SJCRH30 (cell line): Measurements from ENCODE around the gene TOP3A. TPM values are rescaled to one million over a fixed set of nuclear protein-coding genes. Genes with fewer than 3 reads are reported as not detected.
A peak's percentile ranks its signal among the peaks of the same experiment; 100 is the strongest.

Experiments used
- DNase-seq, 2 experiments: peaks; one replicate each; pipeline ENCODE4 v3.0.0-alpha.2; 2015 to 2020
- H3K27ac ChIP-seq: fragments of 250-450 bp; sonication (Bioruptor Pico); 2 replicates; pipeline ENCODE4 v1.5.1; 2020; ENCODE audit warnings: mild to moderate bottlenecking, moderate library complexity
- H3K27me3 ChIP-seq: fragments of 250-450 bp; sonication (Bioruptor Pico); 2 replicates; pipeline ENCODE4 v1.5.1; 2020; ENCODE audit warnings: mild to moderate bottlenecking, moderate library complexity
- H3K36me3 ChIP-seq: fragments of 250-450 bp; sonication (Bioruptor Pico); 2 replicates; pipeline ENCODE4 v1.5.1; 2020; ENCODE audit warnings: mild to moderate bottlenecking, moderate library complexity
- H3K4me1 ChIP-seq: fragments of 250-450 bp; sonication (Bioruptor Pico); 2 replicates; pipeline ENCODE4 v1.5.1; 2020; ENCODE audit warnings: mild to moderate bottlenecking, moderate library complexity
- H3K4me3 ChIP-seq: fragments of 250-450 bp; sonication (Bioruptor Pico); 2 replicates; pipeline ENCODE4 v1.5.1; 2020; ENCODE audit warnings: mild to moderate bottlenecking, moderate library complexity
- H3K9me3 ChIP-seq: fragments of 250-450 bp; sonication (Bioruptor Pico); replicated peaks from 2 replicates; pipeline ENCODE4 v1.5.1; 2020; ENCODE audit warnings: mild to moderate bottlenecking, moderate library complexity
- total RNA-seq: library from RNA; depleted of rRNA; stranded (reverse); fragments of >200 nt; shearing (Covaris generic); gene quantifications from 2 replicates; pipeline ENCODE4 v1.2.3, GENCODE V29; 2014

TOP3A gene
- total RNA-seq, 1 experiment from 2014 or later, result 236 TPM

- no peak for DNase-seq
- no peaks in the 10 kb centered on the region for H3K4me1 ChIP-seq
- no peaks in the 10 kb centered on the region for H3K9me3 ChIP-seq
- no peaks in the 10 kb centered on the region for H3K27me3 ChIP-seq
- no peak overlapping the region for H3K27ac ChIP-seq
- H3K4me3 ChIP-seq, result no peak overlapping the region
- H3K36me3 ChIP-seq, result peaks cover 96% of the 10 kb centered on the region
Observed at GRCh38 chr17:18277076-18277475, 37.7 kb downstream of the TOP3A start.

- Histone ChIP-seq H3K36me3 (peaks cover 52% of the 10 kb centered on the region), H3K4me3 (no peak overlapping the region), H3K27ac (no peak overlapping the region), H3K9me3 (no peaks in the 10 kb centered on the region), H3K4me1 (no peaks in the 10 kb centered on the region), H3K27me3 (no peaks in the 10 kb centered on the region)
- DNase-seq, result no peak
Observed at GRCh38 chr17:18270046-18270931, 44.5 kb downstream of the TOP3A start.

- Histone ChIP-seq H3K9me3 (no peaks in the 10 kb centered on the region), H3K4me3 (no peak overlapping the region), H3K27ac (no peak overlapping the region), H3K4me1 (no peaks in the 10 kb centered on the region), H3K36me3 (peaks cover 33% of the 10 kb centered on the region), H3K27me3 (no peaks in the 10 kb centered on the region)
- DNase-seq, result no peak
Observed at GRCh38 chr17:18267927-18268711, 46.7 kb downstream of the TOP3A start.

- no peaks in the 10 kb centered on the region for H3K27me3 ChIP-seq
- no peaks in the 10 kb centered on the region for H3K4me1 ChIP-seq
- DNase-seq, result no peak
- H3K36me3 ChIP-seq, result peaks cover 25% of the 10 kb centered on the region
- H3K27ac ChIP-seq, result no peak overlapping the region
- no peaks in the 10 kb centered on the region for H3K9me3 ChIP-seq
- H3K4me3 ChIP-seq, result no peak overlapping the region
Observed at GRCh38 chr17:18267366-18267765, 47.4 kb downstream of the TOP3A start.

- H3K27me3 ChIP-seq, result no peaks in the 10 kb centered on the region
- peaks cover 11% of the 10 kb centered on the region; the same call in 1 of the 2 replicates for H3K4me1 ChIP-seq
Observed at GRCh38 chr17:18263885-18264682, 50.7 kb downstream of the TOP3A start.

GRCh38 chr17:18262641-18263040, 52.2 kb downstream of the TOP3A start:
- H3K36me3 ChIP-seq, result no peaks in the 10 kb centered on the region
- peaks cover 11% of the 10 kb centered on the region; the same call in 1 of the 2 replicates for H3K4me1 ChIP-seq
- DNase-seq, result no peak

More at GRCh38 chr17:18263885-18264682, 50.7 kb downstream of the TOP3A start:
- Histone ChIP-seq H3K27ac (no peak overlapping the region), H3K36me3 (no peaks in the 10 kb centered on the region), H3K9me3 (no peaks in the 10 kb centered on the region), H3K4me3 (no peak overlapping the region)
- DNase-seq, result no peak

GRCh38 chr17:18262111-18262510, 52.7 kb downstream of the TOP3A start:
- H3K36me3 ChIP-seq, result no peaks in the 10 kb centered on the region
- no peak overlapping the region for H3K4me3 ChIP-seq
- peaks cover 16% of the 10 kb centered on the region; the same call in 1 of the 2 replicates for H3K4me1 ChIP-seq
- H3K9me3 ChIP-seq, result no peaks in the 10 kb centered on the region
- H3K27ac ChIP-seq, result no peak overlapping the region
- H3K27me3 ChIP-seq, result no peaks in the 10 kb centered on the region
- DNase-seq, result no peak

More at GRCh38 chr17:18262641-18263040, 52.2 kb downstream of the TOP3A start:
- H3K4me3 ChIP-seq, result no peak overlapping the region
- H3K27ac ChIP-seq, result no peak overlapping the region
- no peaks in the 10 kb centered on the region for H3K9me3 ChIP-seq
- H3K27me3 ChIP-seq, result no peaks in the 10 kb centered on the region

- Histone ChIP-seq H3K4me1 (peaks cover 16% of the 10 kb centered on the region; the same call in 1 of the 2 replicates), H3K4me3 (peak overlapping the region; percentile 83), H3K27ac (no peak overlapping the region), H3K36me3 (no peaks in the 10 kb centered on the region), H3K9me3 (no peaks in the 10 kb centered on the region), H3K27me3 (no peaks in the 10 kb centered on the region)
- DNase-seq, result no peak
Observed at GRCh38 chr17:18261659-18262058, 53.1 kb downstream of the TOP3A start.

- Histone ChIP-seq H3K9me3 (no peaks in the 10 kb centered on the region), H3K27me3 (no peaks in the 10 kb centered on the region), H3K27ac (peak overlapping the region; percentile 1; the same call in 1 of the 2 replicates), H3K4me3 (peak overlapping the region; percentile 83), H3K36me3 (no peaks in the 10 kb centered on the region), H3K4me1 (peaks cover 16% of the 10 kb centered on the region; the same call in 1 of the 2 replicates)
- DNase-seq, result peak; percentile 61 to 66
Observed at GRCh38 chr17:18261146-18261515, 53.7 kb downstream of the TOP3A start.

- H3K9me3 ChIP-seq, result no peaks in the 10 kb centered on the region
- no peaks in the 10 kb centered on the region for H3K27me3 ChIP-seq
- peak within 1 kb of the TSS; percentile 1; the same call in 1 of the 2 replicates for H3K27ac ChIP-seq
- H3K36me3 ChIP-seq, result peaks cover 6% of the 10 kb centered on the region; the same call in 1 of the 2 replicates
- peak; percentile 100 for DNase-seq
- H3K4me1 ChIP-seq, result peaks cover 16% of the 10 kb centered on the region; the same call in 1 of the 2 replicates
- H3K4me3 ChIP-seq, result peak within 1 kb of the TSS; percentile 83
Observed at GRCh38 chr17:18260332-18261145, 54.3 kb downstream of the TOP3A start, which contains the start of gene MIEF2. Gene MIEF2, plus strand, starts transcription at chr17:18260662. Its CDS starts 2,059 bp downstream, at chr17:18262721.

GRCh38 chr17:18259621-18260331, 55.0 kb downstream of the TOP3A start:
- Histone ChIP-seq H3K9me3 (no peaks in the 10 kb centered on the region), H3K4me1 (peaks cover 16% of the 10 kb centered on the region; the same call in 1 of the 2 replicates), H3K27ac (no peak overlapping the region), H3K27me3 (no peaks in the 10 kb centered on the region), H3K36me3 (peaks cover 13% of the 10 kb centered on the region), H3K4me3 (peak overlapping the region; percentile 83)
- peak in 1 of 2 experiments; percentile 45 for DNase-seq

GRCh38 chr17:18258356-18259038, 56.3 kb downstream of the TOP3A start, which contains the start of gene FLII:
Gene FLII, minus strand, starts transcription at chr17:18258738. Its CDS starts 48 bp downstream, at chr17:18258690.
- peak; percentile 79 to 81 for DNase-seq
- H3K36me3 ChIP-seq, result peaks cover 23% of the 10 kb centered on the region

More at GRCh38 chr17:18258356-18259038, 56.3 kb downstream of the TOP3A start, which contains the start of gene FLII:
- H3K9me3 ChIP-seq, result no peaks in the 10 kb centered on the region
- H3K4me3 ChIP-seq, result peak within 1 kb of the TSS; percentile 87
- peak within 1 kb of the TSS; percentile 76 for H3K27ac ChIP-seq
- H3K27me3 ChIP-seq, result no peaks in the 10 kb centered on the region
- peaks cover 16% of the 10 kb centered on the region; the same call in 1 of the 2 replicates for H3K4me1 ChIP-seq
